Tibial artery (tissue), 4 donors: ENCODE results near the gene MGST3.
"Not testable (repeated sequence)": the region's sequence is repeated elsewhere in the genome, so short reads cannot be mapped to it uniquely, and the experiment has no call there.

Experiments used
- DNase-seq, 2 donors: peaks; one replicate each; pipeline ENCODE4 v3.0.0-alpha.2; 2019
- H3K27ac ChIP-seq, 2 donors: fragments of 200-600 bp; sonication (generic) in 1 of 2; 1 replicate in 1 of 2; 2 replicates in 1 of 2; pipeline ENCODE4 v1.5.1; 2018 to 2019; ENCODE audit warnings: mild to moderate bottlenecking in 1 of 2
- H3K27me3 ChIP-seq, 2 donors: fragments of 200-600 bp; sonication (generic) in 1 of 2; one replicate each; pipeline versions ENCODE4 v1.5.1 to v1.6.0; 2016 to 2019
- H3K36me3 ChIP-seq, 3 donors: fragments of 200-600 bp; sonication (generic) in 2 of 3; one replicate each; pipeline ENCODE4 v1.5.1; 2016 to 2019; ENCODE audit warnings: mild to moderate bottlenecking in 2 of 3
- H3K4me1 ChIP-seq, 4 donors: fragments of 200-600 bp; sonication (generic) in 2 of 4; 1 replicate in 3 of 4; 2 replicates in 1 of 4; pipeline ENCODE4 v1.5.1; 2016 to 2019
- H3K4me3 ChIP-seq, 2 donors: fragments of 200-600 bp; sonication (generic) in 1 of 2; 1 replicate in 1 of 2; 2 replicates in 1 of 2; pipeline ENCODE4 v1.5.1; 2018 to 2019; ENCODE audit warnings: mild to moderate bottlenecking in 2 of 2
- H3K9me3 ChIP-seq, 3 donors: fragments of 200-600 bp; sonication (generic) in 1 of 3; one replicate each; pipeline ENCODE4 v1.5.1; 2016 to 2019
- intact Hi-C: fragments of 100-400 bp; cut with DNase I; formaldehyde crosslinking; loops from one replicate; pipeline ENCODE4 v1.15.0; 2023; ENCODE audit warnings: low total_unique reads
- TF ChIP-seq, protein P1 (sequence below), 2 experiments: fragments of 200-600 bp in 1 of 2; fragments of 450-650 bp in 1 of 2; IDR thresholded peaks; one replicate each; pipeline ENCODE4 v1.5.1; 2017 to 2019; ENCODE audit warnings: antibody characterized with exemption in 2 of 2, mild to moderate bottlenecking in 1 of 2, moderate library complexity in 1 of 2

The MGST3 gene

GRCh38 chr1:165630629-165631341 is at the start of gene MGST3:
Gene MGST3 (plus strand): TSS chr1:165631234. CDS start chr1:165649848, 18,614 bp downstream.
- H3K4me1 ChIP-seq: peaks cover 0 to 38% (median 32%) of the 10 kb centered on the region in 4 donors
- no peaks in the 10 kb centered on the region for H3K27me3 ChIP-seq
- DNase-seq: peak; percentile 94 to 97
- no peaks in the 10 kb centered on the region for H3K9me3 ChIP-seq
- intact Hi-C loops: loop anchor here (5.0 to 10.0 kb wide), 3 partner anchors 67 to 204 kb away; partner anchors contain the start of genes ALDH9A1 and TMCO1
- peak within 1 kb of the TSS; percentile 77 to 88 for H3K27ac ChIP-seq
- peak within 1 kb of the TSS; percentile 67 to 90 for H3K4me3 ChIP-seq
- H3K36me3 ChIP-seq: no peaks in the 10 kb centered on the region
- TF ChIP-seq, protein P1, sequence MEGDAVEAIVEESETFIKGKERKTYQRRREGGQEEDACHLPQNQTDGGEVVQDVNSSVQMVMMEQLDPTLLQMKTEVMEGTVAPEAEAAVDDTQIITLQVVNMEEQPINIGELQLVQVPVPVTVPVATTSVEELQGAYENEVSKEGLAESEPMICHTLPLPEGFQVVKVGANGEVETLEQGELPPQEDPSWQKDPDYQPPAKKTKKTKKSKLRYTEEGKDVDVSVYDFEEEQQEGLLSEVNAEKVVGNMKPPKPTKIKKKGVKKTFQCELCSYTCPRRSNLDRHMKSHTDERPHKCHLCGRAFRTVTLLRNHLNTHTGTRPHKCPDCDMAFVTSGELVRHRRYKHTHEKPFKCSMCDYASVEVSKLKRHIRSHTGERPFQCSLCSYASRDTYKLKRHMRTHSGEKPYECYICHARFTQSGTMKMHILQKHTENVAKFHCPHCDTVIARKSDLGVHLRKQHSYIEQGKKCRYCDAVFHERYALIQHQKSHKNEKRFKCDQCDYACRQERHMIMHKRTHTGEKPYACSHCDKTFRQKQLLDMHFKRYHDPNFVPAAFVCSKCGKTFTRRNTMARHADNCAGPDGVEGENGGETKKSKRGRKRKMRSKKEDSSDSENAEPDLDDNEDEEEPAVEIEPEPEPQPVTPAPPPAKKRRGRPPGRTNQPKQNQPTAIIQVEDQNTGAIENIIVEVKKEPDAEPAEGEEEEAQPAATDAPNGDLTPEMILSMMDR (IDR thresholded peaks at IDR 0.05): no peak

DNA sequence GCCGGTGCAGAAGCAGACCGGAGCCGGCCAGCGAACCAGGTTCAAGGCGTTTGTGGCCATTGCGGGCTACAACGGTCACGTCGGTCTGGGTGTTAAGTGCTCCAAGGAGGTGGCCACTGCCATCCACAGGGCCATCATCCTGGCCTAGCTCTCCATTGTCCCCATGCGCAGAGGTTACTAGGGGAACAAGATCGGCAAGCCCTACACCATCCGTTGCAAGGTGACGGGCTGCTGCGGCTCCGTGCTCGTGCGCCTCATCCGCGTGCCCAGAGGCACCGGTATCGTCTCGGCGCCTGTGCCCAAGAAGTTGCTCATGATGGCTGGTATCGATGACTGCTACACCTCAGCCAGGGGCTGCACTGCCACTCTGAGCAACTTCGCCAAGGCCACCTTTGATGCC is 49.1 kb upstream of the MGST3 start:
- intact Hi-C loops: no loop called here
- Histone ChIP-seq H3K36me3 (no peaks in the 10 kb centered on the region), H3K4me3 (no peak overlapping the region), H3K27ac (no peak overlapping the region), H3K27me3 (no peaks in the 10 kb centered on the region), H3K4me1 (no peaks in the 10 kb centered on the region), H3K9me3 (no peaks in the 10 kb centered on the region)
- DNase-seq: no peak
- TF ChIP-seq, protein P1 (IDR thresholded peaks at IDR 0.05): no peak

- peaks cover 0 to 6% of the 10 kb centered on the region in 2 donors for H3K27me3 ChIP-seq
- intact Hi-C loops: no loop called here
These were observed 44.6 kb upstream of the MGST3 start for GRCh38 chr1:165586398-165586797.

GRCh38 chr1:165591391-165591790 is 39.6 kb upstream of the MGST3 start:
- peaks cover 0 to 28% of the 10 kb centered on the region in 2 donors for H3K27me3 ChIP-seq
- H3K9me3 ChIP-seq, H3K36me3 ChIP-seq, intact Hi-C loops, H3K4me3 ChIP-seq, H3K27ac ChIP-seq, DNase-seq, H3K4me1 ChIP-seq: not testable (repeated sequence)

More at GRCh38 chr1:165586398-165586797, 44.6 kb upstream of the MGST3 start:
- H3K27ac ChIP-seq: no peak overlapping the region
- no peak overlapping the region for H3K4me3 ChIP-seq
- H3K4me1 ChIP-seq: no peaks in the 10 kb centered on the region
- no peaks in the 10 kb centered on the region for H3K36me3 ChIP-seq
- DNase-seq: no peak
- no peaks in the 10 kb centered on the region for H3K9me3 ChIP-seq
- TF ChIP-seq, protein P1 (IDR thresholded peaks at IDR 0.05): no peak

DNA sequence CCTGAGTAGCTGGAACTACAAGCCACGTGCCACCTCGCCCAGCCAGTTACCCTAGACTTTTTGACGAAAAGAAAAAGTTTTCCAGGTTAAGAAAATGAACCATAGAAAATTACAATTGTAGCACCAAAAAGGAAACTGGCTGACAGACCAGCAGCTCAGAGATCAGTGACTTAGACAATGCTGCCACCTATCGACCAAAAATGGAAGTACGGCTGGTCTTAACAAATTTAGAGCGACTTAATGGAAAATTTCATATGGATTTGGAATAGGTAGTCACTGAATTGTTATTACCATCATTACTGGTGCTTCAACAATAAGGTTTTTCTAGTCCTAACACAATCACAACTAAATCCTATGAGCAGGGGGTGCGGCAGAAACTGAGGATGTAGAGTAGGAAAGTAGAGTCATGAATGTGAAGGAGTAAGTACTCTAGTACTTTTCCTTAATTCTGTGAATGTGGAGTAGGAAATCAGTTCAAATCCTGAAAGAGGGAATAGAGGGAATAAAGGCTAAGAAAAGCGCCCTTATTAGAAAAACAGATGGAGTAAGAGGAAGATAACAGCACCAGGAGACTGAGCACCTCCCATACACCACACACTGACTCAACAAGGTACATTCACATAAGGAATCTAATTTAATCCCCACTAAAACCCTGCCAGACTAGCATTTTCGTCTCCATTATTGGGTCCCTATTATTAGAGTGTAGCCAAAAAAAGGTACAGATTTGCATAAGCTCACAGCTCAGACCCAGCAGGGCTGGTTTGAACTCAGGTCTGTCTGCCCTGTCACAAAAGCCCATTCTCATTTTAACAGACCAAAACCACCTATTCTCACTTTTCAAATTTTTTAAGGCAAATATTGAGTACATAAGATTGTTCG is 37.9 kb upstream of the MGST3 start:
- Histone ChIP-seq H3K4me1 (peaks cover 0 to 6% (median 3%) of the 10 kb centered on the region in 4 donors), H3K4me3 (no peak overlapping the region), H3K27ac (no peak overlapping the region), H3K36me3 (no peaks in the 10 kb centered on the region), H3K27me3 (peaks cover 0 to 26% of the 10 kb centered on the region in 2 donors), H3K9me3 (no peaks in the 10 kb centered on the region)
- intact Hi-C loops: loop anchor here (1.0 kb wide), 1 partner anchor 201 kb away; no protein-coding TSS in a partner anchor
- TF ChIP-seq, protein P1 (IDR thresholded peaks at IDR 0.05): peak; percentile 90 to 95
- peak; percentile 72 to 79 for DNase-seq
